Endothelial cell of umbilical vein (primary cell): ENCODE results near the gene ZNF70. TPM values are rescaled to one million over a fixed set of nuclear protein-coding genes. Genes with fewer than 3 reads are reported as not detected.

Experiments
- BruUV-seq: library from RNA; stranded (reverse); fragments of 400-500 nt; replicated peaks from 2 replicates; lab custom pipeline; 2021; lab: Mats Ljungman, UMichigan
- CTCF ChIA-PET: fragments of 300-600, 350-600 bp; sonication (Branson Sonifier 250); formaldehyde crosslinking; loops from one replicate; lab custom pipeline; 2021; ENCODE audit warnings: antibody characterized with exemption, inconsistent platforms; lab: Charles Lee
- POLR2A ChIA-PET: fragments of 300-600, 350-600 bp; sonication (Branson Sonifier 250); formaldehyde crosslinking; loops from one replicate; lab custom pipeline; 2021; ENCODE audit warnings: antibody characterized with exemption, inconsistent platforms; lab: Charles Lee
- DNase-seq: peaks from one replicate; pipeline ENCODE4 v3.0.0-alpha.2; 2011; ENCODE audit warnings: low read depth, low spot score
- FAIRE-seq: peaks from 2 replicates; lab custom pipeline; 2011; peaks lifted over from hg19 to GRCh38; lab: Jason Lieb, UNC
- H2AFZ ChIP-seq: 2 replicates; pipeline ENCODE4 v1.6.0; 2012; ENCODE audit warnings: low read depth, low read length, control low read depth, inconsistent platforms
- H3K27ac ChIP-seq: 2 replicates; pipeline ENCODE4 v1.5.1; 2011; ENCODE audit warnings: low read depth, mild to moderate bottlenecking, control low read depth, low read length, moderate library complexity; ENCODE audit not compliant: insufficient read depth
- H3K27me3 ChIP-seq, 2 experiments: 2 replicates each; pipeline versions ENCODE4 v1.6.0 to v1.6.1; 2011; ENCODE audit warnings: low read length in 2 of 2, mixed read lengths in 1 of 2; ENCODE audit not compliant: control insufficient read depth in 2 of 2, insufficient read depth in 2 of 2
- H3K36me3 ChIP-seq, 2 experiments: 2 replicates in 1 of 2; 3 replicates in 1 of 2; pipeline ENCODE4 v1.5.1; 2011; ENCODE audit warnings: low read length in 2 of 2, mild to moderate bottlenecking in 1 of 2, moderate library complexity in 1 of 2; ENCODE audit not compliant: control insufficient read depth in 2 of 2, insufficient read depth in 2 of 2; ENCODE audit errors: extremely low read depth in 1 of 2
- H3K4me1 ChIP-seq: 3 replicates; pipeline ENCODE4 v1.5.1; 2011; ENCODE audit warnings: mild to moderate bottlenecking, low read length; ENCODE audit not compliant: control insufficient read depth, insufficient read depth; ENCODE audit errors: extremely low read depth
- H3K4me2 ChIP-seq: 2 replicates; pipeline ENCODE4 v1.6.1; 2011; ENCODE audit warnings: low read length, control low read depth, mixed read lengths; ENCODE audit not compliant: insufficient read depth
- H3K4me3 ChIP-seq, 3 experiments: fragments of 200-600 bp in 1 of 3; sonication (generic), shearing (Covaris generic) in 1 of 3; replicated peaks in 1 of 3; 2 replicates each; pipeline ENCODE4 v1.5.1; 2011 to 2016; ENCODE audit warnings: control low read depth in 3 of 3, low read length in 3 of 3, mild to moderate bottlenecking in 2 of 3, inconsistent platforms in 1 of 3, low read depth in 1 of 3, moderate library complexity in 1 of 3; ENCODE audit not compliant: insufficient read depth in 1 of 3
- H3K79me2 ChIP-seq: 2 replicates; pipeline ENCODE4 v1.6.0; 2012; ENCODE audit warnings: low read length, inconsistent platforms; ENCODE audit not compliant: control insufficient read depth, insufficient read depth
- H3K9ac ChIP-seq: replicated peaks from 2 replicates; pipeline ENCODE3; 2011; ENCODE audit warnings: low read length, control low read depth; ENCODE audit not compliant: insufficient read depth; ENCODE audit errors: extremely low read depth
- H3K9me1 ChIP-seq: replicated peaks from 3 replicates; pipeline ENCODE4 v1.6.0; 2011; ENCODE audit warnings: mild to moderate bottlenecking, low read length; ENCODE audit not compliant: control insufficient read depth, insufficient read depth; ENCODE audit errors: extremely low read depth
- H3K9me3 ChIP-seq: replicated peaks from 2 replicates; pipeline ENCODE4 v1.5.1; 2012; ENCODE audit warnings: low read length, inconsistent platforms; ENCODE audit not compliant: control insufficient read depth, insufficient read depth
- H4K20me1 ChIP-seq: replicated peaks from 2 replicates; pipeline ENCODE3; 2011; ENCODE audit warnings: mild to moderate bottlenecking, low read length; ENCODE audit not compliant: control insufficient read depth, insufficient read depth; ENCODE audit errors: extremely low read depth
- EZH2 ChIP-seq: IDR thresholded peaks from 2 replicates; pipeline ENCODE4 v1.6.1; 2012; ENCODE audit warnings: borderline replicate concordance, low read depth, mild to moderate bottlenecking, moderate library complexity, low read length, inconsistent platforms; ENCODE audit not compliant: severe bottlenecking
- FOS ChIP-seq: IDR thresholded peaks from 2 replicates; pipeline ENCODE4 v1.6.1; 2011; ENCODE audit warnings: mild to moderate bottlenecking, low read length, moderate library complexity, borderline replicate concordance; ENCODE audit not compliant: insufficient read depth
- GATA2 ChIP-seq: IDR thresholded peaks from 2 replicates; pipeline ENCODE4 v1.7.0; 2011; ENCODE audit warnings: low read depth, mild to moderate bottlenecking, moderate library complexity, mixed read lengths, low read length; ENCODE audit not compliant: insufficient read length, insufficient read depth
- JUN ChIP-seq: IDR thresholded peaks from 2 replicates; pipeline ENCODE4 v1.6.1; 2011; ENCODE audit warnings: borderline replicate concordance, low read depth; ENCODE audit not compliant: insufficient read length, insufficient read depth
- MYC ChIP-seq: IDR thresholded peaks from one replicate; pipeline ENCODE4 v1.6.1; 2011; ENCODE audit warnings: mild to moderate bottlenecking, low read depth, low read length
- POLR2A ChIP-seq: IDR thresholded peaks from 2 replicates; pipeline ENCODE4 v1.6.1; 2012; ENCODE audit warnings: low read depth, mild to moderate bottlenecking, control low read depth, low read length
- POLR2AphosphoS5 ChIP-seq: IDR thresholded peaks from 2 replicates; pipeline ENCODE4 v1.6.1; 2012; ENCODE audit warnings: low read depth, mild to moderate bottlenecking, control low read depth, low read length, moderate library complexity; ENCODE audit not compliant: insufficient read depth
- dilution Hi-C: fragments of 300-500 bp; cut with MboI; formaldehyde crosslinking; loops from one replicate; pipeline ENCODE4 v1.15.0; 2019; ENCODE audit warnings: low sequenced_read_pairs; ENCODE audit not compliant: extremely low pct_ligation_motif_present
- intact Hi-C: fragments of 100-400 bp; cut with micrococcal nuclease; formaldehyde crosslinking; loops from one replicate; pipeline ENCODE4 v1.10.0; 2022
- polyA plus RNA-seq, 4 experiments: library from polyadenylated mRNA; depleted of rRNA in 3 of 4; stranded (reverse) in 3 of 4; unstranded in 1 of 4; fragments of >200 nt; gene quantifications; 2 replicates each; pipeline versions ENCODE4 v1.2.1 to v1.2.3, GENCODE V29; 2011 to 2012; ENCODE audit warnings: missing spikeins in 1 of 4
- total RNA-seq: library from RNA; stranded (reverse); gene quantifications from 2 replicates; pipeline ENCODE4 v1.2.3, GENCODE V29; 2021
- TF ChIP-seq, protein P1 (sequence below), 2 donors: IDR thresholded peaks; 1 replicate in 1 of 2; 2 replicates in 1 of 2; pipeline ENCODE4 v1.5.1; 2011; ENCODE audit warnings: low read length in 2 of 2, mild to moderate bottlenecking in 2 of 2, moderate library complexity in 2 of 2, control low read depth in 1 of 2, inconsistent platforms in 1 of 2, low read depth in 1 of 2; ENCODE audit not compliant: insufficient read depth in 1 of 2; ENCODE audit errors: extremely low read depth in 1 of 2
- TF ChIP-seq, protein P2 (sequence below): IDR thresholded peaks from 2 replicates; pipeline ENCODE4 v1.6.1; 2011; ENCODE audit not compliant: insufficient read depth, insufficient read length

Gene ZNF70
- total and polyA plus RNA-seq, 2 donors (not counting 3 experiments of a cell fraction or from before 2014, with no cell fraction given): 1.9 to 6.2 TPM

GRCh38 chr22:23695571-23696325 is 55.2 kb downstream of the ZNF70 start:
- H4K20me1 ChIP-seq: no peaks in the 10 kb centered on the region
- TF ChIP-seq FOS: no peak
- TF ChIP-seq POLR2AphosphoS5: no peak
- TF ChIP-seq, protein P1, sequence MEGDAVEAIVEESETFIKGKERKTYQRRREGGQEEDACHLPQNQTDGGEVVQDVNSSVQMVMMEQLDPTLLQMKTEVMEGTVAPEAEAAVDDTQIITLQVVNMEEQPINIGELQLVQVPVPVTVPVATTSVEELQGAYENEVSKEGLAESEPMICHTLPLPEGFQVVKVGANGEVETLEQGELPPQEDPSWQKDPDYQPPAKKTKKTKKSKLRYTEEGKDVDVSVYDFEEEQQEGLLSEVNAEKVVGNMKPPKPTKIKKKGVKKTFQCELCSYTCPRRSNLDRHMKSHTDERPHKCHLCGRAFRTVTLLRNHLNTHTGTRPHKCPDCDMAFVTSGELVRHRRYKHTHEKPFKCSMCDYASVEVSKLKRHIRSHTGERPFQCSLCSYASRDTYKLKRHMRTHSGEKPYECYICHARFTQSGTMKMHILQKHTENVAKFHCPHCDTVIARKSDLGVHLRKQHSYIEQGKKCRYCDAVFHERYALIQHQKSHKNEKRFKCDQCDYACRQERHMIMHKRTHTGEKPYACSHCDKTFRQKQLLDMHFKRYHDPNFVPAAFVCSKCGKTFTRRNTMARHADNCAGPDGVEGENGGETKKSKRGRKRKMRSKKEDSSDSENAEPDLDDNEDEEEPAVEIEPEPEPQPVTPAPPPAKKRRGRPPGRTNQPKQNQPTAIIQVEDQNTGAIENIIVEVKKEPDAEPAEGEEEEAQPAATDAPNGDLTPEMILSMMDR (IDR thresholded peaks at IDR 0.05; ENCODE audit: extremely low read depth in 1 of 2, insufficient read depth in 1 of 2, low read depth in 1 of 2, low read length in 2 of 2): no peak
- TF ChIP-seq MYC: no peak
- TF ChIP-seq GATA2: no peak
- TF ChIP-seq, protein P2, sequence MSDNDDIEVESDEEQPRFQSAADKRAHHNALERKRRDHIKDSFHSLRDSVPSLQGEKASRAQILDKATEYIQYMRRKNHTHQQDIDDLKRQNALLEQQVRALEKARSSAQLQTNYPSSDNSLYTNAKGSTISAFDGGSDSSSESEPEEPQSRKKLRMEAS: no peak
- TF ChIP-seq POLR2A: no peak
- TF ChIP-seq EZH2: no peak
- TF ChIP-seq JUN: no peak
- H3K4me1 ChIP-seq: no peaks in the 10 kb centered on the region
- dilution Hi-C loops: no loop called here
- no peak overlapping the region for H3K4me3 ChIP-seq
- no peak for DNase-seq
- H3K9me3 ChIP-seq: no peaks in the 10 kb centered on the region
- H3K9me1 ChIP-seq: no peaks in the 10 kb centered on the region
- H3K27ac ChIP-seq: no peak overlapping the region
- H2AFZ ChIP-seq: no peak overlapping the region
- no TSS peak for BruUV-seq
- H3K9ac ChIP-seq: no peak overlapping the region
- POLR2A ChIA-PET: no interaction called here
- no peaks in the 10 kb centered on the region for H3K27me3 ChIP-seq
- intact Hi-C loops: no loop called here
- CTCF ChIA-PET: no interaction called here
- H3K4me2 ChIP-seq: no peak overlapping the region
- H3K79me2 ChIP-seq: no peaks in the 10 kb centered on the region
- H3K36me3 ChIP-seq: peaks cover 7 to 17% of the 10 kb centered on the region in 2 experiments
- no peak for FAIRE-seq
